Ovary (tissue), 9 donors: ENCODE results near the gene CPLX3. TPM values are rescaled to one million over a fixed set of nuclear protein-coding genes. Genes with fewer than 3 reads are reported as not detected.

Experiments
- DNase-seq, 5 donors: peaks; one replicate each; pipeline ENCODE4 v3.0.0-alpha.2; 2019 to 2020
- H3K27ac ChIP-seq, 2 donors: fragments of 200-600 bp; one replicate each; pipeline versions ENCODE4 v1.5.1 to v1.8.0; 2019 to 2022
- H3K27me3 ChIP-seq: fragments of 200-600 bp; one replicate; pipeline ENCODE4 v1.8.0; 2022
- H3K36me3 ChIP-seq: fragments of 200-600 bp; sonication (generic); one replicate; pipeline ENCODE4 v1.5.1; 2019
- H3K4me1 ChIP-seq: one replicate; pipeline ENCODE4 v1.8.1; 2013; ENCODE audit warnings: mild to moderate bottlenecking, moderate library complexity; ENCODE audit not compliant: insufficient read depth
- H3K4me3 ChIP-seq: fragments of 200-600 bp; sonication (generic); one replicate; pipeline ENCODE4 v1.5.1; 2017
- H3K9me3 ChIP-seq, 2 donors: fragments of 200-600 bp in 1 of 2; sonication (generic) in 1 of 2; one replicate each; pipeline versions ENCODE4 v1.5.1 to v1.8.1; 2013 to 2019; ENCODE audit warnings: mild to moderate bottlenecking in 1 of 2, moderate library complexity in 1 of 2
- CTCF ChIP-seq, 3 donors: fragments of 450-650 bp in 2 of 3; fragments of 200-600 bp in 1 of 3; IDR thresholded peaks; one replicate each; pipeline versions ENCODE4 v1.5.1 to v1.8.0; 2016 to 2022; ENCODE audit warnings: antibody characterized with exemption in 3 of 3, mild to moderate bottlenecking in 1 of 3
- EP300 ChIP-seq: sonication (generic); formaldehyde crosslinking; IDR thresholded peaks from one replicate; pipeline ENCODE4 v1.6.1; 2017; ENCODE audit warnings: antibody characterized with exemption
- POLR2A ChIP-seq: fragments of 450-650 bp; IDR thresholded peaks from one replicate; pipeline ENCODE4 v1.6.1; 2017; ENCODE audit warnings: antibody characterized with exemption, mild to moderate bottlenecking, moderate library complexity
- WGBS, 3 donors: extraction: QIAGEN DNeasy Blood & Tissue Kit in 1 of 3; methylation state at CpG; one replicate each; pipeline versions ENCODE4 v1.1.5 to v1.1.7; 2013 to 2017; 5-methylcytosine and 5-hydroxymethylcytosine counted together
- intact Hi-C, 4 donors: fragments of 100-400 bp; cut with DNase I; formaldehyde crosslinking; loops; one replicate each; pipeline versions ENCODE4 v1.11.0 to v1.15.1; 2022 to 2023
- polyA plus RNA-seq, 2 donors: library from polyadenylated mRNA; stranded (reverse); fragments of 200-250 nt in 1 of 2; fragments of 350-450 nt in 1 of 2; fragmentation: Illumina TruSeq in 1 of 2; extraction: RNeasy Lipid Tissue Mini Kit (QIAGEN cat#74804) in 1 of 2; gene quantifications; one replicate each; pipeline ENCODE4 v1.2.3, GENCODE V29; 2013 to 2014
- total RNA-seq, 7 donors: library from RNA; depleted of rRNA in 2 of 7; stranded (reverse); fragments of >200 nt in 2 of 7; fragmentation: NEBNext Ultra II Directional in 3 of 7; extraction: Animal tissue kit (Norgen Biotek cat#: 25700) in 3 of 7; gene quantifications; one replicate each; pipeline versions ENCODE4 v1.1.0 to v1.2.4, GENCODE V29; 2016 to 2023
- donor health status: DM: no; HTN: no; CAD: no; lungs with moderate emphysema.
- donor health status: DM: no; HTN: no; CAD: no.
- donor health status: Bipolar disorder and iron deficiency.
- donor health status: DM: yes; HTN: yes; CAD: no.
- donor health status: DM: no; HTN: no; CAD: no.
- donor health status: DM: yes; HTN: yes; CAD: no.

Gene CPLX3
- total and polyA plus RNA-seq, 9 donors: not detected

DNA sequence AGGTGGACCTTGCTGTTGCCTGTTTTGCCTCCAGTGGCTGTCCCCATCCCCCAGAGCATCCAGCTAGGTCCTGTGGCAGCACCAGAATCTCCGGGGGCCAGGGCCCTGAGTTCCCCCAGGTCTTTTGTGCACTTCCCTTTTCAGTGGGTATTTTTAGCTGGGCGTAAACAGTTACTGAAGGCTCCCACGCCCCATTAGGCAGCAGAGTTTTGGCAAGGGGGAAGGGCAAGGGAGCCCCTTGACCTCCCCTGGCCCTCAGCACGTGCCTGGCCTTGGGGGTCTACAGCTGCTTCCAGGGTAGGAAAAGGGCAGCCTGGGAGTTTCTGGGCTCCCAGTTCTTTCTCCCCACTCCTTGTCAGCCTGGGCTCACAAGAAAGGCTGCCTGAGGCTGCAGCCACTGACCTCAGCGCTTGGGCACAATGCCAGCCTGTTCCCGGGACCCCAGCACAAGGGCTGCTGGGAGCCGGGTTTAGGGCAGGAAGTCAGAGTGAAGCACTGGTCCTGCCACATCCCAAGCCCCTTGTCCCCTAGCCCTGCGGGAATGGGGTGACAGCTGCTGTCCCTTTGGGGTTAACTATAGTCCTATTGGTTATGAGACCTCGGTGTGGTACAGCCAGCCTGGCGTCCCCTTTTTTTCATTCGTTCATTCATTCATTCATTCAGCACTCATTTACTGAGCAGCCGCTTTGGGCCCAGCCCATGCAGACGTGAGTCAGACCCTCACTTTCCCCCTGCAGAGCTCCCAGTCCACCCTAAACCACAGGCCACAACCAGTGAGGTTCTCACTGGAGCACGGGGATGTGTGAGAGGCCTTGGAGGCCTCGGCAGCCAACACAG lies 36.1 kb upstream of the CPLX3 start:
- 20 to 25% (median 20%) methylated on average over 15 of the region's 15 CpGs for WGBS, 3 donors
- Histone ChIP-seq H3K36me3 (no peaks in the 10 kb centered on the region), H3K27ac (peak overlapping the region; percentile 62 to 67), H3K27me3 (no peaks in the 10 kb centered on the region), H3K9me3 (no peaks in the 10 kb centered on the region), H3K4me1 (peaks cover 17% of the 10 kb centered on the region), H3K4me3 (no peak overlapping the region)
- TF ChIP-seq POLR2A (no peak), EP300 (no peak), CTCF (IDR thresholded peaks at IDR 0.05) (no peak)
- DNase-seq: peak; percentile 78 to 92 (median 88)
- intact Hi-C loops: no loop called here

DNA sequence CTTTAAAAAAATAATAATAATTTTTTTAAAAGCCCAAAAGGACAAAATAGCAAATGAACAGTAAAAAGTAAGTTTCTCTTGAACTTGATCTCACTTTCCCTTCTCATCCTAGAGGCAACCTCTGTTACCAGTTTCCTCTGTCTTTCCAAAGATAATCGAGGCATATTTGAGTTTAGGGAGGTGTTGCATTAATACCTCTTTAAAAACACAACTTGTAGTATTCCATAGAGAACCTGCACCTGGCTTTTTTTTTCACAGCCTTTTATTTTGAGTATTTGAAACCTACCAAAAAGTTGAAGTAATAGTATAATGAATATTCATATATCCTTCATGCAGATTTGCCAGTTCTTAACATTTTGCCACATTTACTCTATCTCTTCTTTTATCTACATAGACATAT lies 35.4 kb upstream of the CPLX3 start:
- Histone ChIP-seq H3K4me3 (no peak overlapping the region), H3K9me3 (no peaks in the 10 kb centered on the region), H3K27me3 (no peaks in the 10 kb centered on the region), H3K36me3 (no peaks in the 10 kb centered on the region), H3K4me1 (peaks cover 17% of the 10 kb centered on the region), H3K27ac (no peak overlapping the region)
- DNase-seq: no peak
- TF ChIP-seq EP300: no peak
- TF ChIP-seq POLR2A: no peak
- no peak for TF ChIP-seq CTCF (IDR thresholded peaks at IDR 0.05)
- WGBS, 3 donors: 30 to 52% (median 47%) methylated on average over 1 of the region's 1 CpG
- intact Hi-C loops: no loop called here

DNA sequence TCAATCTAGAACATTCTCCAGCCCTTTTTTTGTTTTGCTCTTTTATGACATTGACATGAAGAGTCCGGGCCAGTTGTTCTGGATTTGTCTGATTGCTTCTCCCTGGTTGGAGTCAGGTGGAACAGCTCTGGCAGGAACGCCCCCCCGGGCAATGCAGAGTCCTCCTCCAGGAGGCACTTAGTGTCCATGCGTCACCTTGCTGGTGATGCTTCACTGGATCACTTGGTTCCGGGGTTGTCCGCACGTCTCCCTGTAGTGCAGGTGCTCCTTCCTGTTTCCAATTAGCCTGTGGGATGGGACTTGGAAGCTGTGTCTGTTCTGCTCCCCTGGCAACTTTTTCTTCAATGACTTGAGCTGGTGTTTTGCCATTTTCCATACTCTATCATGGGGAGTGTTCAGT lies 34.8 kb upstream of the CPLX3 start:
- peaks cover 17% of the 10 kb centered on the region for H3K4me1 ChIP-seq
- H3K9me3 ChIP-seq: no peaks in the 10 kb centered on the region
- 84 to 88% (median 84%) methylated on average over 7 of the region's 7 CpGs for WGBS, 3 donors
- no peak overlapping the region for H3K27ac ChIP-seq
- DNase-seq: no peak
- TF ChIP-seq POLR2A (no peak), CTCF (IDR thresholded peaks at IDR 0.05) (no peak), EP300 (no peak)
- H3K36me3 ChIP-seq: no peaks in the 10 kb centered on the region
- H3K4me3 ChIP-seq: no peak overlapping the region
- H3K27me3 ChIP-seq: no peaks in the 10 kb centered on the region
- intact Hi-C loops: no loop called here

- Histone ChIP-seq H3K27ac (no peak overlapping the region), H3K9me3 (no peaks in the 10 kb centered on the region), H3K36me3 (no peaks in the 10 kb centered on the region), H3K4me3 (no peak overlapping the region), H3K4me1 (peaks cover 17% of the 10 kb centered on the region), H3K27me3 (no peaks in the 10 kb centered on the region)
- 60 to 69% (median 69%) methylated on average over 12 of the region's 12 CpGs for WGBS, 3 donors
- intact Hi-C loops: no loop called here
- no peak for TF ChIP-seq EP300
- TF ChIP-seq CTCF (IDR thresholded peaks at IDR 0.05): no peak
- TF ChIP-seq POLR2A: no peak
- no peak for DNase-seq
These were observed 34.0 kb upstream of the CPLX3 start for GRCh38 chr15:74792227-74793016.
